SK-N-SH treated with all-trans-retinoic acid at 6 μM for 48 hours (cell line): ENCODE results near the gene EPHA8.

ENCODE experiments used
- ISL1 ChIP-seq: fragments of 250-450 bp; sonication (Bioruptor Pico); IDR thresholded peaks from 2 replicates; pipeline ENCODE4 v2.1.2; 2022; ENCODE audit warnings: mild to moderate bottlenecking, moderate library complexity
- OSR1 ChIP-seq: fragments of 250-450 bp; sonication (Bioruptor Pico); IDR thresholded peaks from 2 replicates; pipeline ENCODE4 v1.8.0; 2022; ENCODE audit warnings: moderate library complexity, mild to moderate bottlenecking, inconsistent platforms
- TSHZ2 ChIP-seq: fragments of 250-450 bp; sonication (Bioruptor Pico); IDR thresholded peaks from 2 replicates; pipeline ENCODE4 v1.5.0; 2020; ENCODE audit warnings: mild to moderate bottlenecking, moderate library complexity
- ZFP30 ChIP-seq: fragments of 450-650 bp; formaldehyde crosslinking; IDR thresholded peaks from 2 replicates; pipeline ENCODE4 v1.5.0; 2022; ENCODE audit warnings: mild to moderate bottlenecking, moderate library complexity
- ZNF565 ChIP-seq: fragments of 450-650 bp; formaldehyde crosslinking; conservative IDR thresholded peaks from 2 replicates; pipeline ENCODE4 v1.5.0; 2020; ENCODE audit warnings: low read depth, mild to moderate bottlenecking, moderate library complexity
- TF ChIP-seq, protein P1 (sequence below): fragments of 250-450 bp; sonication (Bioruptor Pico); IDR thresholded peaks from 2 replicates; pipeline ENCODE4 v1.8.0; 2020; ENCODE audit warnings: mild to moderate bottlenecking, moderate library complexity, borderline replicate concordance

- no peak for TF ChIP-seq OSR1
- TF ChIP-seq TSHZ2 (CRISPR knock-in tag) = no peak
- TF ChIP-seq ZNF565 (CRISPR knock-in tag) = no peak
- no peak for TF ChIP-seq ZFP30 (CRISPR knock-in tag)
- TF ChIP-seq ISL1 (CRISPR knock-in tag) = no peak
- TF ChIP-seq, protein P1, sequence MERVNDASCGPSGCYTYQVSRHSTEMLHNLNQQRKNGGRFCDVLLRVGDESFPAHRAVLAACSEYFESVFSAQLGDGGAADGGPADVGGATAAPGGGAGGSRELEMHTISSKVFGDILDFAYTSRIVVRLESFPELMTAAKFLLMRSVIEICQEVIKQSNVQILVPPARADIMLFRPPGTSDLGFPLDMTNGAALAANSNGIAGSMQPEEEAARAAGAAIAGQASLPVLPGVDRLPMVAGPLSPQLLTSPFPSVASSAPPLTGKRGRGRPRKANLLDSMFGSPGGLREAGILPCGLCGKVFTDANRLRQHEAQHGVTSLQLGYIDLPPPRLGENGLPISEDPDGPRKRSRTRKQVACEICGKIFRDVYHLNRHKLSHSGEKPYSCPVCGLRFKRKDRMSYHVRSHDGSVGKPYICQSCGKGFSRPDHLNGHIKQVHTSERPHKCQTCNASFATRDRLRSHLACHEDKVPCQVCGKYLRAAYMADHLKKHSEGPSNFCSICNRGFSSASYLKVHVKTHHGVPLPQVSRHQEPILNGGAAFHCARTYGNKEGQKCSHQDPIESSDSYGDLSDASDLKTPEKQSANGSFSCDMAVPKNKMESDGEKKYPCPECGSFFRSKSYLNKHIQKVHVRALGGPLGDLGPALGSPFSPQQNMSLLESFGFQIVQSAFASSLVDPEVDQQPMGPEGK (CRISPR knock-in tag) = no peak
Observed at GRCh38 chr1:22582661-22583635, 19.7 kb downstream of the EPHA8 start.
